HL-60 (cell line): ENCODE data around the gene FHIT.

Experiments
- DNase-seq, 2 experiments: peaks; one replicate each; pipeline ENCODE4 v3.0.0-alpha.2; 2010 to 2020; ENCODE audit warnings: low read depth in 1 of 2, low spot score in 1 of 2
- H3K27ac ChIP-seq: fragments of 250-450 bp; sonication (Bioruptor Pico); replicated peaks from 2 replicates; pipeline ENCODE4 v1.5.1; 2020; ENCODE audit warnings: mild to moderate bottlenecking, moderate library complexity
- H3K27me3 ChIP-seq: fragments of 250-450 bp; sonication (Bioruptor Pico); 2 replicates; pipeline ENCODE4 v1.5.1; 2021; ENCODE audit warnings: mild to moderate bottlenecking, moderate library complexity; ENCODE audit not compliant: insufficient read depth, poor library complexity, severe bottlenecking
- H3K4me3 ChIP-seq: replicated peaks from 2 replicates; pipeline ENCODE4 v1.5.1; 2011; ENCODE audit warnings: mild to moderate bottlenecking, control low read depth, low read length; ENCODE audit not compliant: insufficient read depth
- CTCF ChIP-seq: IDR thresholded peaks from one replicate; pipeline ENCODE4 v1.5.1; 2011; ENCODE audit warnings: low read length, control low read depth, inconsistent platforms; ENCODE audit not compliant: insufficient read depth
- GABPA ChIP-seq: IDR thresholded peaks from 2 replicates; pipeline ENCODE4 v1.6.1; 2012; ENCODE audit warnings: low read depth
- POLR2AphosphoS5 ChIP-seq: IDR thresholded peaks from 2 replicates; pipeline ENCODE4 v1.6.1; 2012; ENCODE audit warnings: low read depth
- REST ChIP-seq: IDR thresholded peaks from 2 replicates; pipeline ENCODE4 v1.6.1; 2012; ENCODE audit warnings: low read depth; ENCODE audit not compliant: insufficient replicate concordance
- SPI1 ChIP-seq: IDR thresholded peaks from 2 replicates; pipeline ENCODE4 v1.6.1; 2012; ENCODE audit warnings: low read depth, mild to moderate bottlenecking, borderline replicate concordance

Gene FHIT

GRCh38 chr3:60856257-60857046 is 394.8 kb downstream of the FHIT start:
- Histone ChIP-seq H3K27ac (peak overlapping the region; percentile 96), H3K4me3 (no peak overlapping the region), H3K27me3 (no peaks in the 10 kb centered on the region)
- peak; percentile 82 to 89 for DNase-seq
- TF ChIP-seq POLR2AphosphoS5: peak; percentile 91
- peak; percentile 40 for TF ChIP-seq REST
- no peak for TF ChIP-seq CTCF
- TF ChIP-seq GABPA: 0 out of 2 replicates have a peak, but pooled peaks have one; percentile 5
- peak; percentile 73; the same call in 1 of the 2 replicates for TF ChIP-seq SPI1

DNA sequence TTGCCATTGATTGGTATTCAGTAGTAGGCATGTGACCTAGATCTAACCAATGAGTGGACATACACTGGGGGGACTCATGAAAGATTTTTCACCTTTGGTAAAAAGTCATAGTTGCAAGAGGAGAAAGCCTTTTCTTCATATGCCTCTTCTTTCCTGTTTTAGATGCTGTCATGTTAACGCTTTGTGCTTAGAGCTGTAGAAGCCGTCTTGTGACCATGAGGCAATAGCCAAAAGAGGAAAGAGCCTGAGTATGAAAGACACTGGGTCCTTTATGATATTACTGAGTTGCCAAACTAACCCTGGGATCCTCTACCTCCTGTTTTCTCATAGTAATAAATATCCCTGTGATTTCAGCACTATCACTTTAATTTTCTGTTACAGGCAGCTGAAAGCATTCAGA is 396.0 kb downstream of the FHIT start:
- Histone ChIP-seq H3K4me3 (no peak overlapping the region), H3K27ac (peak overlapping the region; percentile 96), H3K27me3 (no peaks in the 10 kb centered on the region)
- no peak for TF ChIP-seq CTCF
- no peak for TF ChIP-seq SPI1
- TF ChIP-seq POLR2AphosphoS5: no peak
- no peak for TF ChIP-seq REST
- TF ChIP-seq GABPA: no peak
- peak in 1 of 2 experiments; percentile 81 for DNase-seq

GRCh38 chr3:60854791-60855190 is 396.5 kb downstream of the FHIT start:
- TF ChIP-seq SPI1: no peak
- TF ChIP-seq POLR2AphosphoS5: no peak
- TF ChIP-seq CTCF: no peak
- TF ChIP-seq REST: no peak
- TF ChIP-seq GABPA: no peak
- DNase-seq: peak; percentile 20 to 81
- H3K27ac ChIP-seq: peak overlapping the region; percentile 96
- H3K27me3 ChIP-seq: no peaks in the 10 kb centered on the region
- no peak overlapping the region for H3K4me3 ChIP-seq
